ENCODE results near the gene KCNJ3.

DNA sequence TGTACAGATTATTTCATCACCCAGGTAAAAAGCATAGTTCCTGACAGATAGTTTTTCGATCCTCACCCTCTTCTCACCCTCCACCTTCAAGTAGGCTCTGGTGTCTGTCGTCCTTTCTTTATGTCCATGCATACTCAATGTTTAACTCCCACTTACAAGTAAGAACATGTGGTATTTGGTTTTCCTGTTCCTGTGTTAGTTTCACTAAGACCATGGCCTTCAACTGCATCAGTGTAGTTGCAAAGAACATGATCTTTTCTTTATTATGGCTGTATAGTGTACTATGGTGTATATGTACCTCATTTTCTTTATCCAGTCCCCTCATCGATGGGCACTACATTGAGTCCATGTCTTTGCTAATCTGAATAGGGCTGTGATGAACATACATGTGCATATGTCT lies 184.2 kb downstream of the KCNJ3 start:
- no peak for TF ChIP-seq POLR2A (IDR thresholded peaks at IDR 0.05)
- TF ChIP-seq, protein P1, sequence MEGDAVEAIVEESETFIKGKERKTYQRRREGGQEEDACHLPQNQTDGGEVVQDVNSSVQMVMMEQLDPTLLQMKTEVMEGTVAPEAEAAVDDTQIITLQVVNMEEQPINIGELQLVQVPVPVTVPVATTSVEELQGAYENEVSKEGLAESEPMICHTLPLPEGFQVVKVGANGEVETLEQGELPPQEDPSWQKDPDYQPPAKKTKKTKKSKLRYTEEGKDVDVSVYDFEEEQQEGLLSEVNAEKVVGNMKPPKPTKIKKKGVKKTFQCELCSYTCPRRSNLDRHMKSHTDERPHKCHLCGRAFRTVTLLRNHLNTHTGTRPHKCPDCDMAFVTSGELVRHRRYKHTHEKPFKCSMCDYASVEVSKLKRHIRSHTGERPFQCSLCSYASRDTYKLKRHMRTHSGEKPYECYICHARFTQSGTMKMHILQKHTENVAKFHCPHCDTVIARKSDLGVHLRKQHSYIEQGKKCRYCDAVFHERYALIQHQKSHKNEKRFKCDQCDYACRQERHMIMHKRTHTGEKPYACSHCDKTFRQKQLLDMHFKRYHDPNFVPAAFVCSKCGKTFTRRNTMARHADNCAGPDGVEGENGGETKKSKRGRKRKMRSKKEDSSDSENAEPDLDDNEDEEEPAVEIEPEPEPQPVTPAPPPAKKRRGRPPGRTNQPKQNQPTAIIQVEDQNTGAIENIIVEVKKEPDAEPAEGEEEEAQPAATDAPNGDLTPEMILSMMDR (IDR thresholded peaks at IDR 0.05), result no peak
